ENCODE results near the gene TMEM183A. TPM values are rescaled to one million over a fixed set of nuclear protein-coding genes. Genes with fewer than 3 reads are reported as not detected.

Gene TMEM183A
- total and polyA plus RNA-seq, 9 of the 15 experiments (the other 6 are each of a cell fraction or from before 2014, with no cell fraction given), result 23.4 to 190 (median 124) TPM

- TF ChIP-seq NFIX (CRISPR knock-in tag; IDR thresholded peaks at IDR 0.05; ENCODE audit: low read depth) (no peak), ZNF280A (IDR thresholded peaks at IDR 0.05; ENCODE audit: low read depth, partially characterized antibody) (no peak), ZNF146 (CRISPR knock-in tag; IDR thresholded peaks at IDR 0.05; ENCODE audit: unreplicated experiment) (no peak), TRIM28 (IDR thresholded peaks at IDR 0.05) (0 out of 2 replicates have a peak, but pooled peaks have one; percentile 40), SMARCB1 (IDR thresholded peaks at IDR 0.05; ENCODE audit: insufficient read length, low read depth) (peak; percentile 84), TCFL5 (CRISPR knock-in tag; conservative IDR thresholded peaks at IDR 0.05) (no peak), ZNF407 (IDR thresholded peaks at IDR 0.05; ENCODE audit: low read depth) (no peak), ZNF511 (CRISPR knock-in tag; IDR thresholded peaks at IDR 0.05) (no peak; the same call in 1 of the 2 replicates), ZBTB11 (CRISPR knock-in tag; IDR thresholded peaks at IDR 0.05) (no peak), CCAR2 (IDR thresholded peaks at IDR 0.05; ENCODE audit: low read depth, low read length) (no peak), IFI16 (CRISPR knock-in tag; IDR thresholded peaks at IDR 0.05) (no peak), FOXA1 (IDR thresholded peaks at IDR 0.05; ENCODE audit: borderline replicate concordance) (no peak), ZNF282 (CRISPR knock-in tag; IDR thresholded peaks at IDR 0.05) (no peak)
These were observed 48.5 kb upstream of the TMEM183A start (continued) for GRCh38 chr1:202958544-202959275.
